ENCODE measurements around the gene NUP93.

Gene NUP93

DNA sequence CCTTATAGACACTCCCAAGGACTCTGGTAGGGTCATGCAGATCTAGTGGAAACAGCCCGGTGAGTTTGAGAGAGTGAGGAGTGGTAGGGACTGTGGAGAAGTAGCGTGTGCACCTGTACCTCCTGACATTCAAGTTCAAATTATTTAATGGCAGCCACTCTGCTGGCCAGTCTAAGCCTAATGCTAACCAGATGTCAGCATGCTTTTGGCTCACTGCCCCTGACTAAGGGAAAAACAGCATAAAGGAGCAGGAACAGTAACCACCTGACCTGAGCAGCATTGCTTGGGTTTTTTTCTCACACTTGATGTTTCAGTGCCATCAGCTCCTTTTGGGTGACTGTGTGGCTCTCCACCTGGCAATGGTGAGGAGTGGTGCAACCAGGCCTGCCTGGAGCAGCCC, 111.3 kb downstream of the NUP93 start:
- H3K27me3 ChIP-seq (ENCODE audit: control insufficient read depth in 2 of 2, insufficient read depth in 2 of 2, low read length in 2 of 2): no peaks in the 10 kb centered on the region
- H3K4me3 ChIP-seq (ENCODE audit: low read length in 2 of 2): no peak overlapping the region
- H3K9me3 ChIP-seq (ENCODE audit: control insufficient read depth in 2 of 2, low read length in 2 of 2): no peaks in the 10 kb centered on the region
- H3K27ac ChIP-seq (ENCODE audit: low read depth in 2 of 2, low read length in 2 of 2): no peak overlapping the region
- no peaks in the 10 kb centered on the region for H3K4me1 ChIP-seq (ENCODE audit: control insufficient read depth in 2 of 2, insufficient read depth in 2 of 2, low read length in 2 of 2)
- peaks cover 39 to 50% of the 10 kb centered on the region in 2 donors for H3K36me3 ChIP-seq (ENCODE audit: control insufficient read depth in 2 of 2, insufficient read depth in 2 of 2, low read length in 2 of 2)
- no peak overlapping the region for H3K9ac ChIP-seq (ENCODE audit: low read depth in 1 of 2, low read length in 2 of 2)

DNA sequence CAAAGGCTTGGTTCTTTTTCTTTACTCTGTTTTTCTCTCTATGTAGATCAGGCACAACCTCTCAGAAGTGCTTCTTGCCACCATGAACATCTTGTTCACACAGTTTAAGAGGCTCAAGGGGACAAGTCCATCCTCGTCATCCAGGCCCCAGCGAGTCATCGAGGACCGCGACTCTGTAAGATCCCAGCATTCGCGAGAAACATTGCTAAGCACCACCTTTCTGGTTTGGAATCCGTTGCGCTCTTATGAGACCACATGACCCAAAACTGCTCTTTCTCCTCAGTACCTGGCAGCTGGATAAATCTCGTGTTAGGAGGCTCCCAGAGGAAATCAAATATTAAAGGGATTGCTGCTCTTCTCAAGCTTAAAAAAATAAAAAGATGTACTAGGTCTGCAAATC, 111.7 kb downstream of the NUP93 start:
- Histone ChIP-seq H3K27me3 (ENCODE audit: control insufficient read depth in 2 of 2, insufficient read depth in 2 of 2, low read length in 2 of 2) (no peaks in the 10 kb centered on the region), H3K9ac (ENCODE audit: low read depth in 1 of 2, low read length in 2 of 2) (no peak overlapping the region), H3K27ac (ENCODE audit: low read depth in 2 of 2, low read length in 2 of 2) (no peak overlapping the region), H3K36me3 (ENCODE audit: control insufficient read depth in 2 of 2, insufficient read depth in 2 of 2, low read length in 2 of 2) (peaks cover 36 to 48% of the 10 kb centered on the region in 2 donors), H3K9me3 (ENCODE audit: control insufficient read depth in 2 of 2, low read length in 2 of 2) (no peaks in the 10 kb centered on the region), H3K4me3 (ENCODE audit: low read length in 2 of 2) (no peak overlapping the region), H3K4me1 (ENCODE audit: control insufficient read depth in 2 of 2, insufficient read depth in 2 of 2, low read length in 2 of 2) (no peaks in the 10 kb centered on the region)

DNA sequence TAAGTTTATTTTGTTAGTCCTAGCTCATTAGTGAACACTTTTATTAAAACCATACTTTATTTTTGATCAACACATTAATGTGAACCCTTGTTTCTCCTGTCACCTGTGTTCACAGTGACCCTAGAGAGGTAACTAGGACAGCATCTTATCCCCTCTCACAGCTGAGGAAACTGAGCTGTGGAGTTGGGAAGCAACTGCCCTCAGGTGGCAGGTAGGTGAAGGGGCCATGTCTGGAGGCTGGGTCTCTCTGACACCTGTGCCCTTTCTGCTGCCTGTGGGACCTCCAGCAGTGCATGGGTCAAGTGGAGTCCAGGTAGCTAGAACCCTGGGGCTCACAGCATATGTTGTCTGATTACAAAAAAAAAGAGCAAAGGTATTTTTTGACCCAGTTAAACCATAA, 112.2 kb downstream of the NUP93 start:
- Histone ChIP-seq H3K9ac (ENCODE audit: low read depth in 1 of 2, low read length in 2 of 2) (no peak overlapping the region), H3K9me3 (ENCODE audit: control insufficient read depth in 2 of 2, low read length in 2 of 2) (no peaks in the 10 kb centered on the region), H3K4me3 (ENCODE audit: low read length in 2 of 2) (no peak overlapping the region), H3K36me3 (ENCODE audit: control insufficient read depth in 2 of 2, insufficient read depth in 2 of 2, low read length in 2 of 2) (peaks cover 31 to 45% of the 10 kb centered on the region in 2 donors), H3K27ac (ENCODE audit: low read depth in 2 of 2, low read length in 2 of 2) (no peak overlapping the region), H3K4me1 (ENCODE audit: control insufficient read depth in 2 of 2, insufficient read depth in 2 of 2, low read length in 2 of 2) (no peaks in the 10 kb centered on the region), H3K27me3 (ENCODE audit: control insufficient read depth in 2 of 2, insufficient read depth in 2 of 2, low read length in 2 of 2) (no peaks in the 10 kb centered on the region)

DNA sequence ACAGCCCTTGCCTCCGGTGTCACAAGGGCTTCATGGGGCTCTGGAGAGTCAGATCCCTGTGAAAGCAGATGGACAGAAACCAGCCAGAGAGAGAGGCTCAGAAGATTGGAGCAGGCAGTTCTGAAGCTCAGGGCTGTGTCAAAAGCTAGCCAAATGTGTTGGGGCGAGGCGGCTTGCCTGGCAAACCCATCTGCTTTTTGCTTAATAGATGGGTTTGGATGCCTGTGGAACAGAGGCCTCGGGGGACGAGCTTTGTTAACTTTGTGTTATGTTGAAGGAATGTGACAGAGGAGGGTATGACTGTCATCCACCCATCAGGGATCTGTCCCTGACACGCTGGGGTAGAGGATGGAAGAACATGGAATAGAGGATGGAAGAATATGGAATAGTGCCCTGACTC, 114.1 kb downstream of the NUP93 start:
- no peak overlapping the region for H3K4me3 ChIP-seq (ENCODE audit: low read length in 2 of 2)
- H3K27ac ChIP-seq (ENCODE audit: low read depth in 2 of 2, low read length in 2 of 2): no peak overlapping the region
- no peaks in the 10 kb centered on the region for H3K27me3 ChIP-seq (ENCODE audit: control insufficient read depth in 2 of 2, insufficient read depth in 2 of 2, low read length in 2 of 2)
- peaks cover 20 to 34% of the 10 kb centered on the region in 2 donors for H3K36me3 ChIP-seq (ENCODE audit: control insufficient read depth in 2 of 2, insufficient read depth in 2 of 2, low read length in 2 of 2)
- no peaks in the 10 kb centered on the region for H3K9me3 ChIP-seq (ENCODE audit: control insufficient read depth in 2 of 2, low read length in 2 of 2)
- H3K9ac ChIP-seq (ENCODE audit: low read depth in 1 of 2, low read length in 2 of 2): no peak overlapping the region
- H3K4me1 ChIP-seq (ENCODE audit: control insufficient read depth in 2 of 2, insufficient read depth in 2 of 2, low read length in 2 of 2): no peaks in the 10 kb centered on the region

DNA sequence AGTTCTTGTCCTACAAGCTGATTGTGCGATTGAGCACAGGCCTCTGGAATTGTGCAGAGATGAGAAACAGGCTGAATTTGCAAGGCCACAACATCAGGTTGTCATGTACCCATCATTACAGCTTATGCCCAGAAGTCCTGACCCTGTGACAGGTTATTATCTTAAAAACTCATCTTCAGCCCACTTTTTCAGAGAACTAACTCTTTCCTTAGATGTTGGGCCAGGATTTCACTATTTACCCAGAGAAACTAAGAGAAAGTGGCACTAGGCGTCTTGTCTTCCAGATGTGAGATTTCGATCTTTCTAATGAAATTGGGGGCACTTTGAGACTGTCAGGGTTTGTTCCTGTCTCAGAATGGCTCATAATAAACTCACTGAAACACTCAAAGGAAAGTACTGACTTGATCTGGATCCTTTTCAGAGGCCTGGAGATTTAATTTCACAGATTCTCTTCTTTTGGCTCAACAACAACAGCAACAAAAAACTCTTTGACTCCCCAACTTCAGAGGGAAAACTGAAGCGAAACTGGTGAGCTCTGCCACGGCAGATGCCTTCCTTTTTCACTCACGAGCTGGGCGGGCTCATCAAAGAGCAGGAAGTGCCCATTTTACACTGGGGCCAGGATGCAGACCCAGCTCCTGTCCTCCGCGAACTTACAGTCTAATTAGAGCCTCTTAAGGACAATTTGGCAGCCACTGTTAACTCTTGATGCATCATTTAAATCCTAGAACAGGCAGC, 117.4 kb downstream of the NUP93 start:
- no peak overlapping the region for H3K27ac ChIP-seq (ENCODE audit: low read depth in 2 of 2, low read length in 2 of 2)

DNA sequence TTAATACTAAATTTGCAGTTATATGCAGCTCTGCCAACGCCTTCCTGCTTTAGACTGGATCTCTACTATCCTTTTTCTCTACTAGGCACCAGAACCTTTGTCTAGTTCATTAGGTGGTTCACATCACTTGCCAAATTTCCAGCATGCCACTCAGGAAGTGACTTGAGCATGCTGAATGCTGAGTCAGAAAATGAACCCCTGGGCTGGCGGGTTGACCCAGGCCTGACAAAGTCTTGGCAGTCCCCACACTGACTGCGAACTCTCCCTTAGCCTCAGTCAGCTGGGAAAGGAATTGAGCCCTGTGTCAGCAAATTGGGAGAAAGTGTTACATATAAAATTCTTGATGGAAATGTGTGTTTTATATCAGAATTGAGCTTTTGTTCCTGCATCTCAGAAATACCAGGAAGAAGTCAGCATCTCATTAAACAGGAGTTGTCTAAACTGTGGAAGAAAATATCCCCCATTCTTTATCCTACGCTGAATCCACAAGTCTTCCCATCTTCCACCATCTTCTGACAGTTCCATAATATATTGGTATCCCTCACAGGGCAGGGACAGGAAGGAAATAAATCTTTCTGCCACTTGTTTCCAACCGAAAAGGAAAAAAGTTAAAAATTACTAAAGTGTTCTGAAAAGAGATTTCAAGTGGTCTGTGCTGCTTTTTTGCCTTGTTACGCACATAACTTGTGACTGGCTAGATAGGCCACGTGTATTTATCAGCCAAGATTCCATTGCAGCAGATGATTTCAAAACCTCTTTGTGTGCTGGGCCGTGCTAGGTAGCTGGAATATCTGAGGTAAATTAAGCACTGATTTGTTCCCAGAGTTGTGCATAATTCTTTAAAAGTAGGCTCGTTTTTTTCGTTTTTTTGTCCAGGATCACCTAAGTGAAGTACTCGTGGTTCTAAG, 118.4 kb downstream of the NUP93 start:
- no peaks in the 10 kb centered on the region for H3K27me3 ChIP-seq (ENCODE audit: control insufficient read depth in 2 of 2, insufficient read depth in 2 of 2, low read length in 2 of 2)
- peaks cover 8 to 12% of the 10 kb centered on the region in 2 donors for H3K36me3 ChIP-seq (ENCODE audit: control insufficient read depth in 2 of 2, insufficient read depth in 2 of 2, low read length in 2 of 2)
- no peak overlapping the region for H3K27ac ChIP-seq (ENCODE audit: low read depth in 2 of 2, low read length in 2 of 2)
- H3K9ac ChIP-seq (ENCODE audit: low read depth in 1 of 2, low read length in 2 of 2): no peak overlapping the region
- H3K9me3 ChIP-seq (ENCODE audit: control insufficient read depth in 2 of 2, low read length in 2 of 2): no peaks in the 10 kb centered on the region
- no peaks in the 10 kb centered on the region for H3K4me1 ChIP-seq (ENCODE audit: control insufficient read depth in 2 of 2, insufficient read depth in 2 of 2, low read length in 2 of 2)
- no peak overlapping the region for H3K4me3 ChIP-seq (ENCODE audit: low read length in 2 of 2)

More for the DNA sequence above, 117.4 kb downstream of the NUP93 start:
- Histone ChIP-seq H3K27me3 (ENCODE audit: control insufficient read depth in 2 of 2, insufficient read depth in 2 of 2, low read length in 2 of 2) (no peaks in the 10 kb centered on the region), H3K4me1 (ENCODE audit: control insufficient read depth in 2 of 2, insufficient read depth in 2 of 2, low read length in 2 of 2) (no peaks in the 10 kb centered on the region), H3K9me3 (ENCODE audit: control insufficient read depth in 2 of 2, low read length in 2 of 2) (no peaks in the 10 kb centered on the region), H3K4me3 (ENCODE audit: low read length in 2 of 2) (no peak overlapping the region), H3K9ac (ENCODE audit: low read depth in 1 of 2, low read length in 2 of 2) (no peak overlapping the region), H3K36me3 (ENCODE audit: control insufficient read depth in 2 of 2, insufficient read depth in 2 of 2, low read length in 2 of 2) (peaks cover 14 to 18% of the 10 kb centered on the region in 2 donors)

DNA sequence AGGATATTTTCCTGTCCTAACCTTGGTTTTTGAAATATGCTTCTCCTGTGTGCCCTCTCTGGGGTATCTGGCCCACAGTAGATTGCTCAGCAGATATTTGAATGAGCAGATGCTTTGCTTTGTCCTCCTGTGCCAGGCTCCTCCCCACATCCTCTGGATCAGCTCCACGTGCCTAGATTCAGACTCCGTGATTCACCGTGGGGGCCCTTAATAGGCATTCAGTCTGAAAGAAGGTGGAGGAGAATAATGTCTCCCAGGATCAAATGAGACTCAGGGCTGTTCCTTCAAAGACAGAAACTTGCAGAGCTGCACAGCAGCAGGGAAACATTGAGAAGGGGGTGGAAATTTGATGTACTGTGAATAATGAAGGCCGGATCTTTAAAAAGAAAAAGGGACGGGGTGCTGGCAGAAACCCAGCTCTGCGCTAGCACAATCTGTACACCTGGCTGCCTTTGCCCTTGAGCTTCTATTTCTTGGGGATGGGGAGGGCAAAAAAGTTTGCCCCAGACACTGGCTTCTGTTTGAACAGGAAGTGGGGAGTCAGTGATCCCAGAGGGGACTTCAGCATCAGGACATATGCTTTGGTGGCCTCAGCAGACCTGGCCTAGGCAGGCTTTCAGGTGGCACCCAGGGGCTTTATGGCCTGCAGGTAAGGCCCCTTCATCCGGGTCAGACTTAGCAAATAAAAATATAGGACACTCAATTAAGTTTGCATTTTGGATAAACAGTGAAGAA, 119.2 kb downstream of the NUP93 start:
- Histone ChIP-seq H3K9me3 (ENCODE audit: control insufficient read depth in 2 of 2, low read length in 2 of 2) (no peaks in the 10 kb centered on the region), H3K27ac (ENCODE audit: low read depth in 2 of 2, low read length in 2 of 2) (no peak overlapping the region), H3K27me3 (ENCODE audit: control insufficient read depth in 2 of 2, insufficient read depth in 2 of 2, low read length in 2 of 2) (no peaks in the 10 kb centered on the region), H3K4me1 (ENCODE audit: control insufficient read depth in 2 of 2, insufficient read depth in 2 of 2, low read length in 2 of 2) (no peaks in the 10 kb centered on the region), H3K36me3 (ENCODE audit: control insufficient read depth in 2 of 2, insufficient read depth in 2 of 2, low read length in 2 of 2) (peaks cover 4% of the 10 kb centered on the region in 2 donors), H3K4me3 (ENCODE audit: low read length in 2 of 2) (no peak overlapping the region), H3K9ac (ENCODE audit: low read depth in 1 of 2, low read length in 2 of 2) (no peak overlapping the region)

DNA sequence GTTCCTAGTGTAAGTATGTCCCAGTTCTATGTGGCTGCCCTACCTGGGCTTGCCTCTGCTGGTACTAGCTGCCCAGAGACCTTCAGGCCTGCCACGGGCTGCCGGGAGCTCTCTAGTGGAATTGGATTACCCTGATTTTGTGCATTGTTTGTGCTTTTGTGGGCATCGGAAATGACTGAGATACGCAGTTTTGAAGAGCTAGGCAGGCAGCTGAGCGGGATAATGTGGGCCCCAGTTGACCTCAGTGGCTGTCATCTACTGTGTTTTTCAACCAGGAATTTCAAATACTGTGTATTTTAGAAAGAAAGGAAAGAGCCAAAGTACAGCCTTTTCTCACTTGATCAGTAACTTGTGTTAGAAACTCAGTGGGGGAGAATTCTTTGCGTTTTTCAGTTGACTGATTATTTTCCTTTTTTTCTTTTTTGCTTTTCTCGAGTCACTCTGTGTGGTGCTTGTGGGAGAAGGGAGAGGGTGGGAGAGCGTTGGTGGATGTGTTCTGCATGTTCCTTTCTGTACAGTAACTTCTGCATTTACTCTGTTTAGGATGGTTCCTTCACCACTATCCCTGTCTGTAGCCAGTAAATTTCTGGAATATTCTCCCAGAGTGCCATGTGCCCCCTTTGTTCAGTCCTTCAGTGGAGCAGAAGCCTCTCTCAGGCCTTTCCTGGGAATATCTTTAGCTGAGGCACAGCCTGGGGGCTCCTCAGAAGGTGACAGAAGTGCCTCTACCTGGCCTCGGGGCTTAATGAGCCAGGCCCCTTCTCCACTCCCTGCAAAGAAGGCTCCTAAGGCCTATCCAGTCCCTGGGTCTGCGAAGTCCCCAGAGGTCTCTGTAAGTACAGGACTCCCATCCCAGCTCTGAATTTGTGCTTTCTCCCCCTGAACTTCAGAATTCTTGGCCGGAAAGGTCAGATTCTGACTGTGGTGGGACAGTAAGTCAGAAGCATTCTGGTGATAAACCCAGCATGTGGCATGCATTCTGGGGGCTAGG, 120.1 kb downstream of the NUP93 start:
- no peak overlapping the region for H3K27ac ChIP-seq (ENCODE audit: low read depth in 2 of 2, low read length in 2 of 2)
- no peak overlapping the region for H3K9ac ChIP-seq (ENCODE audit: low read depth in 1 of 2, low read length in 2 of 2)
- no peaks in the 10 kb centered on the region for H3K4me1 ChIP-seq (ENCODE audit: control insufficient read depth in 2 of 2, insufficient read depth in 2 of 2, low read length in 2 of 2)
- H3K36me3 ChIP-seq (ENCODE audit: control insufficient read depth in 2 of 2, insufficient read depth in 2 of 2, low read length in 2 of 2): no peaks in the 10 kb centered on the region
- no peak overlapping the region for H3K4me3 ChIP-seq (ENCODE audit: low read length in 2 of 2)
- no peaks in the 10 kb centered on the region for H3K9me3 ChIP-seq (ENCODE audit: control insufficient read depth in 2 of 2, low read length in 2 of 2)
- no peaks in the 10 kb centered on the region for H3K27me3 ChIP-seq (ENCODE audit: control insufficient read depth in 2 of 2, insufficient read depth in 2 of 2, low read length in 2 of 2)

DNA sequence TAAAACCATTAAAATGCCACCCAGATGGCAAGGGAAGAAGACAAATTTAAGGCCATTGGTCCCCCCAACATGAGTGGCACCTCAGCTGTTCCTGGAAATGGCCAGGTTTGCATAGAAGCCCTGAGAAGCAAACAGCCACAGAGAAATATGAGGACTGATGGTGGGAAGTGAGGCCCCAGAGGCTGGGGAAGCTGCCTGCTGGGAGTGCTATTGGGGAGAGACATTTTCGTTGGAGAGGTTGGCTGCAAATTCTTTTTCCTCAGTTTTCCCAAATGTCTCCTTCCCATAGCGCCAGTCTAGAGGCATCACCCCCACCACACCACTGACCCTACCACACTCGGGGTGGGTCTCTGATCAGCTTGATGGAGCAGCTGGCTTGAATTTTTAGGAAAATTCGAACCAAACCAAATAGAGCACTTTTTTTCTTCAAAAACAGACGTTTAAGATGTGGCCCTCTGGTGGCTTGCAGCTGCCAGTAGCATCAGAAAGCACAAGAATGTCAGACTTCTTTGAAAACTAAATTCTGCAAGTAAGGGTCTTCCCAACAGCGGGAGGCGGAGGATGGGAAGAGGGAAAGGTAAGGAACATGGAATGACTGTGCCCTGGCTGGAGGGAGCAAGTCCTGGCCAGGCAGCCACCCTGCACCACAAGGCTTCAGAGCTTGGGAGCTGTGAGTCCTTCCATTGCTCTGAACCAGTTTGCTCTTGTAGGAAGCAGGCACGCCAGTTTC, 121.9 kb downstream of the NUP93 start:
- H3K27me3 ChIP-seq (ENCODE audit: control insufficient read depth in 2 of 2, insufficient read depth in 2 of 2, low read length in 2 of 2): no peaks in the 10 kb centered on the region
- no peaks in the 10 kb centered on the region for H3K36me3 ChIP-seq (ENCODE audit: control insufficient read depth in 2 of 2, insufficient read depth in 2 of 2, low read length in 2 of 2)
- H3K9ac ChIP-seq (ENCODE audit: low read depth in 1 of 2, low read length in 2 of 2): no peak overlapping the region
- no peaks in the 10 kb centered on the region for H3K9me3 ChIP-seq (ENCODE audit: control insufficient read depth in 2 of 2, low read length in 2 of 2)
- no peak overlapping the region for H3K4me3 ChIP-seq (ENCODE audit: low read length in 2 of 2)
- no peaks in the 10 kb centered on the region for H3K4me1 ChIP-seq (ENCODE audit: control insufficient read depth in 2 of 2, insufficient read depth in 2 of 2, low read length in 2 of 2)
- no peak overlapping the region for H3K27ac ChIP-seq (ENCODE audit: low read depth in 2 of 2, low read length in 2 of 2)

Measured in mucosa of rectum (tissue), 2 donors.